DOHH2 (cell line): ENCODE data around the gene CNGA1.

ENCODE experiments used
- H3F3A ChIP-seq: fragments of 200-600 bp; sonication (generic), shearing (Covaris generic); 2 replicates; pipeline ENCODE4 v1.6.0; 2016; ENCODE audit warnings: antibody characterized with exemption, mild to moderate bottlenecking; ENCODE audit not compliant: control insufficient read depth, insufficient read depth
- H3K27ac ChIP-seq: fragments of 200-600 bp; sonication (generic); 2 replicates; pipeline ENCODE4 v1.5.1; 2014; ENCODE audit warnings: low read depth, mild to moderate bottlenecking, low read length, moderate library complexity
- H3K27me3 ChIP-seq: fragments of 200-600 bp; sonication (generic); 2 replicates; pipeline ENCODE4 v1.6.1; 2014; ENCODE audit warnings: mild to moderate bottlenecking, low read length, mixed read lengths; ENCODE audit not compliant: control insufficient read depth
- H3K36me3 ChIP-seq: fragments of 200-600 bp; sonication (generic); 2 replicates; pipeline ENCODE4 v1.6.1; 2014; ENCODE audit warnings: mild to moderate bottlenecking, low read length, moderate library complexity, mixed read lengths; ENCODE audit not compliant: control insufficient read depth
- H3K4me1 ChIP-seq: fragments of 200-600 bp; sonication (generic); 2 replicates; pipeline ENCODE4 v1.6.1; 2014; ENCODE audit warnings: mild to moderate bottlenecking, low read length, mixed read lengths; ENCODE audit not compliant: control insufficient read depth
- H3K4me2 ChIP-seq: fragments of 200-600 bp; sonication (generic); 2 replicates; pipeline ENCODE4 v1.6.0; 2014; ENCODE audit warnings: mild to moderate bottlenecking, low read length, moderate library complexity
- H3K4me3 ChIP-seq: fragments of 200-600 bp; sonication (generic); 2 replicates; pipeline ENCODE4 v1.5.1; 2014; ENCODE audit warnings: mild to moderate bottlenecking, low read length, mixed read lengths
- H3K79me2 ChIP-seq: fragments of 200-600 bp; sonication (generic); 2 replicates; pipeline ENCODE4 v1.6.1; 2014; ENCODE audit warnings: mild to moderate bottlenecking, low read length, mixed read lengths; ENCODE audit not compliant: control insufficient read depth
- H3K9me2 ChIP-seq: fragments of 200-600 bp; sonication (generic); replicated peaks from 2 replicates; pipeline ENCODE4 v1.6.1; 2014; ENCODE audit warnings: mild to moderate bottlenecking, low read length, mixed read lengths; ENCODE audit not compliant: control insufficient read depth
- H3K9me3 ChIP-seq: fragments of 200-600 bp; sonication (generic); 2 replicates; pipeline ENCODE4 v1.6.1; 2014; ENCODE audit warnings: antibody characterized with exemption, low read length, mixed read lengths; ENCODE audit not compliant: control insufficient read depth, insufficient read depth
- H4K20me1 ChIP-seq: fragments of 200-600 bp; sonication (generic); 2 replicates; pipeline ENCODE4 v1.6.0; 2014; ENCODE audit warnings: low read depth, mild to moderate bottlenecking, antibody characterized with exemption, low read length, moderate library complexity; ENCODE audit not compliant: control insufficient read depth, insufficient read depth
- EZH2phosphoT487 ChIP-seq: fragments of 200-600 bp; sonication (generic); IDR thresholded peaks from 2 replicates; pipeline ENCODE4 v1.6.1; 2017; ENCODE audit warnings: borderline replicate concordance, mild to moderate bottlenecking, antibody characterized with exemption, low read length, moderate library complexity, mixed read lengths
- TF ChIP-seq, protein P1 (sequence below): fragments of 200-600 bp; sonication (generic); IDR thresholded peaks from one replicate; pipeline ENCODE4 v1.5.1; 2014; ENCODE audit warnings: antibody characterized with exemption, mild to moderate bottlenecking, low read depth, low read length; ENCODE audit not compliant: poor library complexity, severe bottlenecking

Gene CNGA1

DNA sequence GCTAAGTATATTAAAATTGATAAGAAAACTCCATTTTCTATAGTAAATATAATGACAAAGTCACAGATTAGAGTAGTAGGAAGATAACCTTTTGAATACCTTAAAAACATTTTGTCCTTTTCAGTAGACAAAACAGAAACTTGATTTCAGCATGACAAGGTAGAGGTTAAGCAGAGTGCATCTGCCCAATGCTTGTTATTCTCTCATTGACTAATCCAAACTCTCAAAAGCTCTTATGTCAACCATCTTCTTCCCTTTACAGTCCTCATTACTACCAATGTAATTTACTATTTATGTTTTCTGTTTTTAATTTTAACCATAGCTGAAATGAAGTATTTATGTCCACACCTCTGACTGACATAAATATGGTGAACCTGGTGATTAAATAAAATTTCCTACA lies 11.2 kb upstream of the CNGA1 start:
- no peaks in the 10 kb centered on the region for H3K9me2 ChIP-seq
- TF ChIP-seq EZH2phosphoT487 = no peak
- TF ChIP-seq, protein P1, sequence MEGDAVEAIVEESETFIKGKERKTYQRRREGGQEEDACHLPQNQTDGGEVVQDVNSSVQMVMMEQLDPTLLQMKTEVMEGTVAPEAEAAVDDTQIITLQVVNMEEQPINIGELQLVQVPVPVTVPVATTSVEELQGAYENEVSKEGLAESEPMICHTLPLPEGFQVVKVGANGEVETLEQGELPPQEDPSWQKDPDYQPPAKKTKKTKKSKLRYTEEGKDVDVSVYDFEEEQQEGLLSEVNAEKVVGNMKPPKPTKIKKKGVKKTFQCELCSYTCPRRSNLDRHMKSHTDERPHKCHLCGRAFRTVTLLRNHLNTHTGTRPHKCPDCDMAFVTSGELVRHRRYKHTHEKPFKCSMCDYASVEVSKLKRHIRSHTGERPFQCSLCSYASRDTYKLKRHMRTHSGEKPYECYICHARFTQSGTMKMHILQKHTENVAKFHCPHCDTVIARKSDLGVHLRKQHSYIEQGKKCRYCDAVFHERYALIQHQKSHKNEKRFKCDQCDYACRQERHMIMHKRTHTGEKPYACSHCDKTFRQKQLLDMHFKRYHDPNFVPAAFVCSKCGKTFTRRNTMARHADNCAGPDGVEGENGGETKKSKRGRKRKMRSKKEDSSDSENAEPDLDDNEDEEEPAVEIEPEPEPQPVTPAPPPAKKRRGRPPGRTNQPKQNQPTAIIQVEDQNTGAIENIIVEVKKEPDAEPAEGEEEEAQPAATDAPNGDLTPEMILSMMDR = no peak
- H3K36me3 ChIP-seq = 0 out of 2 replicates have a peak, but pooled peaks cover 2% of the 10 kb centered on the region
- no peak overlapping the region for H3K4me3 ChIP-seq
- H3K27me3 ChIP-seq = no peaks in the 10 kb centered on the region
- H3K4me1 ChIP-seq = peaks cover 28% of the 10 kb centered on the region
- H3K79me2 ChIP-seq = no peaks in the 10 kb centered on the region
- H3K27ac ChIP-seq = no peak overlapping the region
- no peaks in the 10 kb centered on the region for H3F3A ChIP-seq
- peaks cover 3% of the 10 kb centered on the region; the same call in 1 of the 2 replicates for H3K9me3 ChIP-seq
- H3K4me2 ChIP-seq = no peak overlapping the region
- no peaks in the 10 kb centered on the region for H4K20me1 ChIP-seq

DNA sequence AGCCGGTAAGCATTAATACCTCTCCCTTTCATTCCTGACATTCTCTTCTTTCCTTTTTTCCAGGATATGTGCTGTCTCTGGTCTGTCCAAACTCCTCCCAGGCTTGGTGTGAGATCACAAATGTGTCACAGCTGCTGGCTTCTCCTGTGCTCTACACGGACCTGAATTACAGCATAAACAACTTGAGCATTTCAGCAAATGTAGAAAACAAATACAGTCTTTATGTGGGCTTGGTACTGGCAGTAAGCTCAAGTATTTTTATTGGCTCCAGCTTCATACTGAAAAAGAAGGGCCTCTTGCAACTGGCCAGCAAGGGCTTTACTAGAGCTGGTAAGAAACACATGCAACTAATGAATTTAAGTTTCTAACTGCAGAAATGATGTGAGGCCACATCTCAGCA lies 8.5 kb upstream of the CNGA1 start:
- H3K79me2 ChIP-seq = no peaks in the 10 kb centered on the region
- H3K36me3 ChIP-seq = 0 out of 2 replicates have a peak, but pooled peaks cover 2% of the 10 kb centered on the region
- H3K27ac ChIP-seq = no peak overlapping the region
- no peaks in the 10 kb centered on the region for H3F3A ChIP-seq
- no peaks in the 10 kb centered on the region for H3K9me2 ChIP-seq
- H3K27me3 ChIP-seq = no peaks in the 10 kb centered on the region
- H3K4me1 ChIP-seq = peaks cover 23% of the 10 kb centered on the region
- no peak overlapping the region for H3K4me3 ChIP-seq
- no peak overlapping the region for H3K4me2 ChIP-seq
- TF ChIP-seq, protein P1 = no peak
- no peak for TF ChIP-seq EZH2phosphoT487
- H3K9me3 ChIP-seq = peaks cover 3% of the 10 kb centered on the region; the same call in 1 of the 2 replicates
- H4K20me1 ChIP-seq = no peaks in the 10 kb centered on the region

DNA sequence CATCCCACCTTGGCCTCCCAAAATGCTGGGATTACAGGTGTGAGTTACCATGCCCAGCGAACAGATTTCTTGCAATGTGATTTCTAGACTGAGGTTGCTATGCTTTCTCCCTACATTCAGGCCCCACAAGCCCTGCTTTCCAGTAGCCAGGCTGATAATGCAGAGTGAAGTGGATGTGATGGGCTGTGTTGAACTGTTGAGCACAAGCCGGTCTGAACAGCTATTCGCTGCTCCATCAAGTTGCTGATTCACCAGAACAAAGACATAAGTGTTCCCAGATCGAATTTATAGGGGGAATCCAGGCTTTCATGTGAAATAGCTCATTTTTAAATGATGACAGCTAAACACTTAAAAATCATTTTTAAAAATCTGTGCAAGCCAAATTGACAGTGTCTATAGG lies 8.0 kb upstream of the CNGA1 start:
- Histone ChIP-seq H3K9me2 (no peaks in the 10 kb centered on the region), H3K9me3 (peaks cover 3% of the 10 kb centered on the region; the same call in 1 of the 2 replicates), H3F3A (no peaks in the 10 kb centered on the region), H3K79me2 (no peaks in the 10 kb centered on the region), H3K36me3 (0 out of 2 replicates have a peak, but pooled peaks cover 2% of the 10 kb centered on the region), H3K27me3 (no peaks in the 10 kb centered on the region), H4K20me1 (no peaks in the 10 kb centered on the region), H3K4me3 (no peak overlapping the region), H3K4me1 (peaks cover 22% of the 10 kb centered on the region), H3K4me2 (no peak overlapping the region), H3K27ac (no peak overlapping the region)
- no peak for TF ChIP-seq EZH2phosphoT487
- TF ChIP-seq, protein P1 = no peak
